SK-N-DZ (cell line): ENCODE data around the gene ATP2B3.

Experiments
- DNase-seq: peaks from one replicate; pipeline ENCODE4 v3.0.0-alpha.2; 2015; ENCODE audit warnings: low spot score

ATP2B3 gene

DNA sequence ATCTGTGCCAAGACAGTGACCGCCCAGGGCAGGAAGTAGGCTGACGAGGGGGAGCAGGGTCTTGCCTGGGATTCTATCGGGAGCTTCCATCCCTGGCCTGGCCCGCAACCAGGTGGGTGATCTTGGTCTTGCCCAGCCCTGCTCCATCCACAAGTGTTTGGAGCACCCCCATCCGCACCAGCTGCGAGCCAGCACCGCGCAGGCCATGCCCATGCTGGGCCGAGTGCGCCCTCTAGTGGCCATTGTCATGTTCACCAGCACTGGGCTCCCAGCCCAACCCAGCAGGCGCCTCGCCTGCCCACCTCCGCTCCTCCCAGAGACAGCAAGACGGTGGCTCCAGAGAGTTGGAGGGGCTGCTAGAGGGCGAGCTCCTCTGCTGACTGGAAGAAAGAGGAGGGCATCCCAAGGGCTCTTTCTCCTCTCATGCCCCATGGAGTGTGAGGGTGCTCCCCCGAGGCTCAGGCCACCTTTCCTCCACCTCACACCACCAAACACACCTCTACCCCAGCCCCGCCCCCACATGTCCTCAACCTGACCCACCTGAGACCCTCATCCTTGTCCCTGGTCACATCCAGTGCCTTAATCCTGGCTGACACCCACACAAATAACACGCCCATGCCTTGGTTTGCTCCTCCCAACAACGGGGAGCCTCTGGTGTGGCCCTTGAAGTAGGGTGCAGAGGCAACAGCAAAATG lies 9.8 kb upstream of the ATP2B3 start:
- peak; percentile 64 for DNase-seq

DNA sequence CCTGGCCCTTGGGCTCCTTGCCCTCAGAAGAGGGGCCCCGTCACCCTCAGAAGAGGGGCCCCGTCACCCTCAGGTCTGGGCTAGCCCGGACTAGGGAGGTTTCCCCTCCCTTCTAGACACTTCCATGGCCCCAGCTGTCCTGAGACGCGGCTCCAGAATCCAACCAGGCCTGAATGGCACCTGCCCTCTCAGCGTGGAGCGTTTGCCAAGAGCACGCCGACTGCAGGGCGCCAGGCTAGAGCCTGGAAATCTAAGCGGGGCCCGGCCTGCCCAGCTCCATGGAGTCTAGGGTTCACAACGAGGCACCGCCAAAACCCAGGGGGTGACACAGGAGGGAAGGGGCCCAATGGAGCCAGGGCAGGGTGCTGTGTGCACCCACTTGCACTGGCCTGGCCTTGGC lies 7.8 kb upstream of the ATP2B3 start:
- no peak for DNase-seq

- DNase-seq: no peak
Measured at GRCh38 chrX:153510383-153510782, 7.1 kb upstream of the ATP2B3 start.

- no peak for DNase-seq
Measured at GRCh38 chrX:153511784-153512500, 5.5 kb upstream of the ATP2B3 start.

DNA sequence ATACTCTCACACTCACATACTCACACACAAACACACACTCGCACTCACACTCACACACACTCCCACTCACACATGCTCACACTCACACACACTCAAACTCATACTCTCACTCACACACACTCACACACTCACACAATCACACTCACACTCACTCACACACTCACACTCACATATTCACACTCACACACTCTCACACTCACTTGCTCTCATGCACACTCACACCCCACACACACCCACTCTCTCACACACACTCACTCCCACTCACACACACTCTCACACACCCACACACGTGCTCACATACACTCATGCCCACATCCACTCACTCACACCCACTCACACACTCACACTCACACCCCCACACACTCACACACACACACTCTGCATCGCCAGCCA lies 4.9 kb upstream of the ATP2B3 start:
- no peak for DNase-seq

- DNase-seq: no peak
Measured at GRCh38 chrX:153513265-153513664, 4.2 kb upstream of the ATP2B3 start.

GRCh38 chrX:153514259-153514658 lies 3.2 kb upstream of the ATP2B3 start:
- no peak for DNase-seq

DNA sequence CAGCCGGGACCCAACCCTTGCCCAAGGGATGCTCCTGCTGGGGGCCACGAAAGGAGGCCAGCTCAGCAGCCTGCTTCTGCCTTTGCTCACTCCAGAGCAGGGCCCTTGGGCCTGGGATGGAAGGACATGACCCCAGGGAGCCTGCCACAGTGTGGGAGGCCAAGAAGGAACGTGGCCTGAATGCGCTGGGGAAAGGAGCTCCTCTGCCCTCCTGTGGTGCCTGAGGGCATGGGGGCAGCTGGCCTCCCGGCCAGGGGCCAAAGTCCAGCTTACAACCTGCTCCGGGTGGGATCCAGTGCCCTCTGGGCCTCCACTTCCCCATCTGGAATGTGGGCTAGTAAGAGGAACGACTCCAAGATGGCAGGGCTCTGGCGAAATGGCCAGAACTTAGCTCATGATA lies 2.0 kb upstream of the ATP2B3 start:
- no peak for DNase-seq

- DNase-seq: no peak
Measured at GRCh38 chrX:153516073-153516472, 1.4 kb upstream of the ATP2B3 start.

DNA sequence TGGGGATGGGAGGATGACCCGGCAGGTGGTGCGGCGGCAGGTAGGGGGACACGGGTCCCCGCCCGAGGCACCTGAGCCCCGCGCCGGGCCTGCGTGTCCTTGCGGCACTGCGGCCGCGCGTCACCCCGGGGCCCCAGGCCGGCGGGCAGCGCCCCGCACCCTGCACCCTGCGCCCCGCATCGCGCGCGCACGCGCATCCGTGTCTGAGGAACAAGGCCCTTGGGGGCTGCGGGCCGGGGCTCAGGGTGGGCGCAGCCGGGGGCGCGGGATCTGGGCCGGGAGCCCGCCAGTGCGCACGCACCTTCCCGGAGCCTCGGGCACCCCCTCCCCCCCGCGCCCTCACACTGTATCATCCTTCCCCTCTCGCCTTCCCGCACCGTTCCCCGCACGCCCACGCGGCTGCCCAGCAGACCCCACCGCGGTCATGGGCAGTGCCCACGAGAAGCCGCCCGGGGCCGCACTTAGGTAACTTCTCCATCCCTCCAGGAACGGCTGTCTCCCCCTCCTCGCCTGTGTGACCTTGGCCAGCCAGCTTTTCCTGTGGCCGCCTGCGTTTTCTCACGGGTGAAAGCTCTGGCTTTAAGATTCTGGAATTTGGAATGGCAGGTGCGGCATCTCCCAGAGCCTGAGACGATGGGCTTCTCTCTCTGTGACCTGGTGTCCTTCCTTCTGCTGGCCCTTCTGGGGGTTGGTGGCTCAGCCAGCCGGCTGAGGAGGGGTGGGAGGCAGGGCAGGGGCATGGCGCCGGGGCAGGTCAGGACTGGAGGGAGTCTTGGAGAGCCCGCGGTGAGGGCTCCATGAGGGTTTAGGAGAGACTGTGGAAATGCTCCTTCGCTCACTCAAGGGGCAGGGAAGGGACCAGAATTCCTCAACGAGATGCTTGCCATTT lies 748 bp downstream of the ATP2B3 start:
- no peak for DNase-seq

- no peak for DNase-seq
Measured at GRCh38 chrX:153519569-153520286, 2.3 kb downstream of the ATP2B3 start.

DNA sequence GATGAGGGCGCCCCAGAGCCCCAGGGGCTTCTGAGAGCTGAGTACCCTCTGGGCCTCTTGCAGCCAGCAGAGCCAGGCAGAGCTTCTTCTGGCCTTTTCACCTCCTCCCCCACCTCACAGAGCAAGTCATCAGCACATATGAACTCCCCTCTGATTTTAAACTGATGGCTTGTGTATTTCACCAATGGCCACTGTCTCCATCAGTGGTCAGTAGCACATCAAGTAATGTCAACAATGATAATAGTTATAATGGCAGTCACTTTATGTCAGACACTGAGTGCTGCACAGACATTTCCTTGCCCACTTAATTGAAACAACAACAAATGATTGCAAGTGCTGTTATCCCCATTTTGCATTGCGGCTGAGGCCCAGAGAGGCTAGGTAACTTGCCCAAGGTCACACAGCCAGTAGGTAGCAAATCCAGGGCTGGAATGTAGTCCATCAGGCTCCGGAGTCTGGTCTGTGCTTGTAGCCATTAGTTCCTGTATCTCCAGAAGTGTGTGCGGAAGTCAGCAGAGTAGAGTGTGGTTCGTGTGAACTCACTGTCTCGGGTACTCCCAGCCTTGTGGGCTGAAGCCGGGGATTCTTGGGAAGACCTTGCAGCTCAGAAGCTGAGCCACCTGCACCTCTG lies 3.0 kb downstream of the ATP2B3 start:
- no peak for DNase-seq

DNA sequence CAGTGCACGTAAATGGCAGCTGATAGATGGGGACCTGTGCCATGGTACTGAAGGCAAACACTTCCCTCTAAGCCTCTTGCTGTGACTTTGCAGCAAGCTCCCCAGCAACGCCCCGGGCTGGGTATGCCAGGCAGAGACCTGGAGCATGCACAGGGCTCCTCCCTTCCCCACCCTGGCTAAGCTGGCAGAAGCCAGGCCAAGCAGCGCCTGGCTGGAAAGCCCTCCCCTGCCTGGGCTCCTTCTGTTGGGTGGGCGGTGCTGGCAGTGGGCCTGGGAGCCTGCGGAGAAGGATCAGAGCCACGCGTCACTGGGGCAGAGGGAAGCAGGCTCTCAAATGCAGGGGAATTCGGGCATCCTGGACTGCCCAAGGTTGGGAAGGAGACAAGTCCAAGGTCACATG lies 3.6 kb downstream of the ATP2B3 start:
- no peak for DNase-seq

DNA sequence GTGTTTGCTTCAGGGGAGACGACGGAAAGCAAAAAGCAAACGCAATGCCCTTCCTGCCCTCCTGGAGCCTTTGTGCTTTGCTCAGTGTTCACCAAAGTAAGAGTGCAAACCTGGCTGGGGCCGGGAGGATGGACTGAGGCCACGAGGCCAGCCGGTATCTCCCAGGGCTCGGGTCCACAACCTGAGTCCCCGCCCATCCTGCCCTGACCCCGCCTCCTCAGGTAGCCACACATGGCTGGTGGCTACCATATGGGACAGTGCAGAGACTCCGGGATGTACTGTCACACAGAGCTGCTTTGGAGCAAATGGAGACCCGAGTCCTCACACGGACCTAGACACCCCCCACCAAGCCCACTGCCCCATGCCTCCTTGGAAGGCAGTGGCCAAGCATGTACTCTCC lies 4.8 kb downstream of the ATP2B3 start:
- DNase-seq: no peak

- no peak for DNase-seq
Measured at GRCh38 chrX:153523269-153523668, 5.8 kb downstream of the ATP2B3 start.

- no peak for DNase-seq
Measured at GRCh38 chrX:153524234-153524633, 6.8 kb downstream of the ATP2B3 start.

DNA sequence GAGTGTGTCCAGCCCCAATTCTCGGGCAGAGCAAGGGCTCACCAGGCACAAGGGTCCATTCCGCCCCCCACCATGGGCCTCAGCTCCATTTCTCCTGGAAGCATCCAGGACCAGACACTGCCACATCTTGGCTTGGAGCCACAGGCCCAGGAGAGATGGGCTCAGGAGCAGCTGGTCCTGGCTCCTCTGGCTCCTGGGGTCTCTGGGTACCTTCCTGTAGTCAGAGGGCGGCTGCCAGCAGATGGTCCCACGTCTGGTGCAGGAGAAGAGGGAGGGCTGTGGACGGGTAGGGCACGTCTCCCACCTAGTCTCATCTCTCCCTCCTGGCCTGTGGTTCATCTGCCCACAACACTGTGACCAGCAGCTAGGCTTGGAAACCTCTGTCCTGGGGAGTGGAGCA lies 8.0 kb downstream of the ATP2B3 start:
- DNase-seq: no peak

- DNase-seq: peak; percentile 85
Measured at GRCh38 chrX:153526042-153526441, 8.6 kb downstream of the ATP2B3 start.

- peak; percentile 82 for DNase-seq
Measured at GRCh38 chrX:153526801-153527200, 9.4 kb downstream of the ATP2B3 start.

GRCh38 chrX:153527208-153527607 lies 9.8 kb downstream of the ATP2B3 start:
- DNase-seq: peak; percentile 54

- no peak for DNase-seq
Measured at GRCh38 chrX:153530411-153531129, 13.1 kb downstream of the ATP2B3 start.
